GM19035 (cell line): ENCODE data around the gene GAL.

Source experiments
- ATAC-seq: cut with Tn5 transposase; IDR thresholded peaks from one replicate; pipeline ENCODE4 v1.9.1; 2021; ENCODE audit not compliant: unreplicated experiment

The GAL gene

GRCh38 chr11:68658097-68658496, 26.2 kb upstream of the GAL start:
- ATAC-seq: no peak

GRCh38 chr11:68658661-68659060, 25.7 kb upstream of the GAL start:
- no peak for ATAC-seq

GRCh38 chr11:68659158-68659921, 25.0 kb upstream of the GAL start:
- no peak for ATAC-seq

- ATAC-seq: no peak
These were observed 24.1 kb upstream of the GAL start for GRCh38 chr11:68660066-68660810.

- no peak for ATAC-seq
These were observed 23.3 kb upstream of the GAL start for GRCh38 chr11:68661014-68661413.

- no peak for ATAC-seq
These were observed 22.4 kb upstream of the GAL start for GRCh38 chr11:68661697-68662603.

- no peak for ATAC-seq
These were observed 20.8 kb upstream of the GAL start for GRCh38 chr11:68663482-68664010.

GRCh38 chr11:68664141-68664540, 20.2 kb upstream of the GAL start:
- no peak for ATAC-seq

- no peak for ATAC-seq
These were observed 19.4 kb upstream of the GAL start for GRCh38 chr11:68664906-68665305.

GRCh38 chr11:68665436-68665835, 18.9 kb upstream of the GAL start:
- ATAC-seq: no peak

- ATAC-seq: no peak
These were observed 17.5 kb upstream of the GAL start for GRCh38 chr11:68666849-68667248.

GRCh38 chr11:68667511-68668500, 16.5 kb upstream of the GAL start:
- ATAC-seq: no peak

- ATAC-seq: no peak
These were observed 14.8 kb upstream of the GAL start for GRCh38 chr11:68669301-68670090.

- no peak for ATAC-seq
These were observed 13.9 kb upstream of the GAL start for GRCh38 chr11:68670208-68670992.

GRCh38 chr11:68673306-68673945, 10.9 kb upstream of the GAL start:
- no peak for ATAC-seq

GRCh38 chr11:68673991-68674390, 10.4 kb upstream of the GAL start:
- ATAC-seq: no peak

- ATAC-seq: no peak
These were observed 9.9 kb upstream of the GAL start for GRCh38 chr11:68674461-68674860.

- ATAC-seq: no peak
These were observed 6.9 kb upstream of the GAL start for GRCh38 chr11:68677432-68677831.
